ENCODE data around the gene ANO7.

Gene ANO7, protein sequence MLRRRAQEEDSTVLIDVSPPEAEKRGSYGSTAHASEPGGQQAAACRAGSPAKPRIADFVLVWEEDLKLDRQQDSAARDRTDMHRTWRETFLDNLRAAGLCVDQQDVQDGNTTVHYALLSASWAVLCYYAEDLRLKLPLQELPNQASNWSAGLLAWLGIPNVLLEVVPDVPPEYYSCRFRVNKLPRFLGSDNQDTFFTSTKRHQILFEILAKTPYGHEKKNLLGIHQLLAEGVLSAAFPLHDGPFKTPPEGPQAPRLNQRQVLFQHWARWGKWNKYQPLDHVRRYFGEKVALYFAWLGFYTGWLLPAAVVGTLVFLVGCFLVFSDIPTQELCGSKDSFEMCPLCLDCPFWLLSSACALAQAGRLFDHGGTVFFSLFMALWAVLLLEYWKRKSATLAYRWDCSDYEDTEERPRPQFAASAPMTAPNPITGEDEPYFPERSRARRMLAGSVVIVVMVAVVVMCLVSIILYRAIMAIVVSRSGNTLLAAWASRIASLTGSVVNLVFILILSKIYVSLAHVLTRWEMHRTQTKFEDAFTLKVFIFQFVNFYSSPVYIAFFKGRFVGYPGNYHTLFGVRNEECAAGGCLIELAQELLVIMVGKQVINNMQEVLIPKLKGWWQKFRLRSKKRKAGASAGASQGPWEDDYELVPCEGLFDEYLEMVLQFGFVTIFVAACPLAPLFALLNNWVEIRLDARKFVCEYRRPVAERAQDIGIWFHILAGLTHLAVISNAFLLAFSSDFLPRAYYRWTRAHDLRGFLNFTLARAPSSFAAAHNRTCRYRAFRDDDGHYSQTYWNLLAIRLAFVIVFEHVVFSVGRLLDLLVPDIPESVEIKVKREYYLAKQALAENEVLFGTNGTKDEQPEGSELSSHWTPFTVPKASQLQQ

DNA sequence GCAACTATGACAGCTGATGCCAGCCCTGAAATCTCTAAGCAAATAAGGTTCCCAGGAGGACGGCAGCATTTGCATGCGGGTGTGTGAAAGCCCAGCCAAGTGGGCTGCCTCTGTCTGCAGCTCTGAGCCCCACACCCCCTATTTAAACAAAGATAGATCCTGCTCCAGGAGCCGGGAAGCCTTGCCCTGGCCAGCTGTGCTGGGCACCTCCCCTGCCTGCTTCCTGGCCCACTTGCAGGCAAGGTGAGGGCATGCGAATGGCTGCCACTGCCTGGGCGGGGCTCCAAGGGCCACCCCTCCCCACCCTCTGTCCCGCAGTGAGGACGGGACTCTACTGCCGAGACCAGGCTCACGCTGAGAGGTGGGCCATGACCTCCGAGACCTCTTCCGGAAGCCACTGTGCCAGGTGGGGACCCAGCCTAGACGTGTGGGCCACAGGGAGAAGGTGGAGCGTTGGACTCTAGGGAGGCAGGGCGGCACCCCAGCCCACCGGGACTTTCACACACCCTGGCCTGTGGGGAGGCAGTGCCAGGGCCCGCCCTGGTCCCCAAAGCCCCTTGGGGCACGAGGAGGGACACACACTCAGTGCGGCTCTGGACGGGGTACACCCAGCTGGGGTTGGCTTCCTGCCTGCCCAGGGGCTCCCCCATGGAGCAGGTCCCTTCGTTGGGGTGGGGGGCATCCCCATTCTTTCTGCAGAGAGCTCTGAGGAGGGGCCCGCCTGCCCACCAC lies at the start of gene ANO7:
TSS of gene ANO7 (plus strand) at position 317 of the 732 bp plus-strand sequence. CDS start 1,387 bp downstream, outside the sequence.
- no peak for DNase-seq

DNA sequence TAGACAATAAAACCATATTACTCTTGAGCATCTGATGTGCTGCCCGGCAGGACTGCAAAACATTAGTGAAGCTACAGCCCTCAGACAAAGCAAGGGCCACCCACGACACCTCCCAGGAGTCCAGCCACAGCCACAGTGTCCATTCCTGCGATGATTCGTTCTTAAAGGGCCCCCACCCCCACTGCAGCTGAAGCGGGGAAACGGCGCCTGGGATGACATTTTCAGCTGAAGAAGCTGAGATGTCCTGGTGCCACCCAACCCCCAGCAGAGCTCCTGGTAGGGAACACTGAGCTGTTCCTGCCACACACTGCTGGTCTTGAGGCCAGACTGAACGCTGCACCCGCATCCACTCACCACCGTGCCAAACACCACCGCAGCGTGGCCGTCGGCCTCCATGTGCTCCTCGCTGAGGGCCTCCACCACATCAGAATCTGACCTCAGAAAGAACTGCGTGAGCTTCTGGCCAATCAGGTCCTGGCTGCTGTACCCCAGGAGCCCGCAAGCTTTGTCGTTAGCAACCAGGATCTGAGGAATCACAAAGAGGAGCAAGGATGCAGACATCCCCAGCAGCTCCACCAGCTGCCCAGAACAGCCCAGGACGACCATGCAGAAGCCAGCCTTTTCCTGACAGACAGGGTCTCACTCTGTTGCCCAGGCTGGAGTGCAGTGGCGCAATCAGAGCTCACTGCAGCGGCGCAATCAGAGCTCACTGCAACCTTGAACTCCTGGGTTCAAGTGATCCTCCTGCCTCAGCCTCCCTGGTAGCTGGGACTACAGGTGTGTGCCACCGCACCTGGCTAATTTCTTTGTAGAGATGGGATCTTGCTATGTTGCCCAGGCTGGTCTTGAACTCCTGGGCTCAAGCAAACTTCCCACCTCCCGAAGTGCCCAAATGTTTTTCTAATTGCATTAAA lies 48.7 kb upstream of the ANO7 start:
- DNase-seq: no peak

- DNase-seq: no peak
These were observed 48.0 kb upstream of the ANO7 start for GRCh38 chr2:241140445-241140840.

DNA sequence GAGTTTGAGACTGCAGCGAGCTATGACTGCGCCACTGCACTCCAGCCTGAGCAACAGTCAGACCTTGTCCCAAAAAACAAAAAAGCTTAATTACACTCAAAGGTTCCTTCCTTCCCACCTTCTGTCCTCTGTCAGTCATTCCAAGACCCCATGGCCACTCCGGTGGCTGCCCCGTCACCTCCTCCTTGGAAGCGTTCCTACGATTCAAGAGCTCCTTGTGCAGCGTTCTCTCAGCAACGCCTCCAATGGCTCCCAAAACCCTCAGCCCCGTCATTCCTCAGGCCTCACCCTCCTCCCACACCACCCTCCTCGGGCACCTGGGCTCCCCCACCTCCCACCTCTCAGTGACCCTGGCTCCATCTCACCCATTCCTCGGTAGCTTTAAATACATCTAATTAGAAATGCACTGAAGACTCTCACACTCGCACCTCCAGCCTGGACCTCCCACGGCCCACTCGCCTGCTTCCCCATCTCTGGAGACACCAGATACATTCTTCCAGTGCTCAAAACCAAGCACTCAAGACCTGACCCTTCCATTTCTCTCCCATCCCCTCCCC lies 47.2 kb upstream of the ANO7 start:
- no peak for DNase-seq

DNA sequence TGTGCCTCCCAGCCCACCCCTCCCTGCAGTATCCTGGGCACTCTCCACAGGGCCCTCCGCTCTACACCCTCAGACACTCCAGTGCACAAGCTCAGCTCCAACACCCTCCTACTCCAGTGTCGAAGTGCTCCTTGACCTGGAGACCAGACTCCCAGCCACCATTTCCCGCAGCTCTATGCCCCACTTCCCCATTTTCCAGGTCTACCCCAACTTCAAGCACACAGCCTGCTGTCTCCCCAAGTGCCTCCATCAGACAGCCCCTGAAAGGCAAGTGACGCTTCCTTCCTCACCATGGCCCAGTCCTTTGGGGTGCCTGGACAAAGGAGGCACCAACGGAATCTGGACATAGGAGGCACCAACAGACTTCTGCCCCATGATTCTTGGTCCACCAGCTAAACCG lies 46.4 kb upstream of the ANO7 start:
- DNase-seq: no peak

GRCh38 chr2:241142593-241142992 lies 45.9 kb upstream of the ANO7 start:
- DNase-seq: no peak

DNA sequence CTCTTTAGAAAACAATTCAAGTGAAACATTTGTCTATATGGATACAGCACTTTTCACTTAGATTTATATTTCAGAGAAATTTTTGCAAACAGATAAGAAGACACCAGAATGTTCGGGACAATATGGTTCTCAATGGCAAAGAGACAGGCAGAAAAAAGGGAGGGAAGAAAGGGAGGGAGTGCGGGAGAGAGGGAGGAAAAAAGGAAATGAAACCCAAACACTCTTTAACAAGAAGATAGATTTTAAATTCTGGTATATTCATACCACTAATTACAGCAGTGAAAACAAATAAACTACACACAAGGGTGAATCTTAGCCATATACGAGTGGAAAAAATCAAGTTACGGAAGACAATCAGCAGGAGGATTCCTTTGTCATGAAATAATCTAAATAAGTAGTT lies 42.2 kb upstream of the ANO7 start:
- DNase-seq: no peak

GRCh38 chr2:241147336-241147735 lies 41.1 kb upstream of the ANO7 start:
- no peak for DNase-seq

- no peak for DNase-seq
These were observed 40.2 kb upstream of the ANO7 start for GRCh38 chr2:241148239-241148638.

GRCh38 chr2:241148891-241149674 lies 39.4 kb upstream of the ANO7 start, which contains the start of gene PASK:
Gene PASK (minus strand): TSS chr2:241149472. CDS start chr2:241143032, 6,440 bp downstream.
- peak; percentile 89 for DNase-seq

DNA sequence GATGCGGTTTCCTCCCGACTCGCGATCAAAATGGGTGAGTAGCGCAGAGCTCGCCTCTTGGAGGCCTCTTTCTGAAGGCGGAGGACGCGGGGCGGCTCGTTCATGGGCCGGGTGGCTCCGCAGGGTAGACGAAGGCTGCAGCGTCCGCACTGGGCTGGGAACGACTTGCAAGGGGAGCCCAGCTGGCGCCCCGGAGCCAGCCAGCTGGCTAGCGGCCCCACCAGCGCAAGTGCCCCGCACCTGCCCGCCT lies 38.9 kb upstream of the ANO7 start:
- DNase-seq: no peak

GRCh38 chr2:241149925-241150659 lies 38.4 kb upstream of the ANO7 start, which contains the start of gene PPP1R7:
Gene PPP1R7 (plus strand): TSS chr2:241150467. CDS start chr2:241150496, 29 bp downstream.
- peak; percentile 93 for DNase-seq

DNA sequence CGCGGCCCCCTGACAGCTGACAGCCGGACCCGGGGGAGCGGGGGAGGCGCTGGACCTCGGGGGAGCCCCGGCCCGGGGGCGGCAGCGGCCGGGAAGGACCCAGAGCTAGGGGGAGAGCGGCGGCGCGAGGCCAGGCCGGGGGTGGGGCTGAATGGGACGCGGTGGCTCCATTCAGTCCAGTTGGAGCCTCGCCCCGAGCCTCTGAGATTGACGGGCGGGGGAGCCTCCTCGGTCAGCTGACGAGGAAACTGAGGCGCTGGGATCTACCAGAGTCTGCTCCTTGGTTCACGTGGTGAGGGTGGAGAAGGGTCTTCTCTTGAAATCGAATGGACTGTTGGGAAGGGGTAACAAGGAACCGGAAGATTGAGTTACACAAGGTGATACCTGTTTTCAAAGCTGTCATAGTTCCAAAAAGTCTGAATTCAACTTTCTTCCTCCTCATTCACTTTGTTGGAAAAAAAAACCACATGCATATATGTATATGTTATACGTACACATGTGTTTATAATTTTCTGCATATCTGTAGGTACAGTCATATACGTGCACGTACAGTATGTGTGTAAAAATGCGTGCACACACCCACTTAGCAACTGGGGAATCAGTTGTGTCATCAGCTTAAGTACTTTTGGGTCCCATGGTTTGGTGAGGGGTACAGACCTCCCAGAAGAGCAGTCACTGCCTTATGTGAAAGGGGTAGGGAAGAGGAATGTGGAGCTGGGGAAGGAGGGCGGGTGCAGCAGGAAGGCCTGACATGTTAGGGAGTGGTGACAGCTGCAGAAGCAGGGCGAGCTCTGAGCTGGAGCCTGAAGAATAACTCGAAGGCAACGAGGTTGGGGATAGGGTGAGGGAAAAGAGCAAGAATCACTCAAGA lies 37.6 kb upstream of the ANO7 start:
- no peak for DNase-seq

DNA sequence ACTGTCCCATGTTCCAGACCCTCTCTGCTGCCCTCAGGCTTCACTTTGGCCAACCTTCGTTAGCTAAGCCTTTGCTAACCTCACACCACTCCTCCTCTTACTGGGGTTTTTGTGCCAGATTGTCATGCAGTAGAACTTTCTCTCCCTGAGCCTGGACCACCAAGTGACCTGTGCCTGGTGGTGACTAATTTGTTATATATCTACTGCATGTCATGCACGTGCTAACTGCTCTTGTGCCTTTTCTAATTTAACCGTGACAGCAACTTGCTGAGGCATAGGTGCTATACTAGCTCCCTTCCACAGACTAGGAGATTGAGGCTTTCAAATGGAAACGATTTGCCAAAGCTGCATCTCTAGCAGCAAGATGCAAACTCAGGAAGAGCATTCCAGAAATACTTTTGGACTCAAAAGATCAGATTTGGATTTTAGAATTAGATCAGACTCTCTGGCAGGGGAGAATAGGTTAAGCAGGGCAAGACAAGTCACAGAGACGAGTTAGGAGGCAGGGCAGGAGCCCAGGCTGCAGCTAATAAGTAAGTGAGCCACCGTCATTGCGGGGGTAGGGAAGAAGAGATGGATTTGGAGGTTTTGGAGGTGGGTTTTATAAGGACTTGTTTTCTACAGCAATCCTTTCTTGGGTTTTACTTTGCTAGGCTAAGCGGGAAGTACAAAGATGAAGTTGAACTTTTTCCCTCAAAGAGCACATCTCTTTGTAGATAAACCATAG lies 36.4 kb upstream of the ANO7 start:
- no peak for DNase-seq

- DNase-seq: no peak
These were observed 34.9 kb upstream of the ANO7 start for GRCh38 chr2:241153616-241154015.

DNA sequence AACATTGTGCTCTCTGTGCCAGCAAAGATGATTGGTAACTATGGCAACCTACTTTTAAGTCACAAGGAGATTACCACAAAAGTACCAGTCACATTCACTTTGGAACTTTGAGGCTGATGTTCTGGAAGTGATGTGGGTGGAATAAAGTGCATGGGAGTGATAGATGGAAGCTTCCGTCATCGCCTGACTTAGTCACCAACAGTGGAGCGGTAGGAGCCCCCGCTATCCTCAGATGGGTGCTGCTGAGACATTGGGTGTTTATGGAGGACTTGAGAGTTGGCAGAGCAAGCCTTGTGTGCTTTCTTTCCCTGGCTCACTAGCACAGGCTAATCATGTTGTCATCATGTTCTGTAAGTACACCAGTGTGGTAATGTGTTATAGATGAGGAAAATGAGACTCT lies 33.6 kb upstream of the ANO7 start:
- no peak for DNase-seq

DNA sequence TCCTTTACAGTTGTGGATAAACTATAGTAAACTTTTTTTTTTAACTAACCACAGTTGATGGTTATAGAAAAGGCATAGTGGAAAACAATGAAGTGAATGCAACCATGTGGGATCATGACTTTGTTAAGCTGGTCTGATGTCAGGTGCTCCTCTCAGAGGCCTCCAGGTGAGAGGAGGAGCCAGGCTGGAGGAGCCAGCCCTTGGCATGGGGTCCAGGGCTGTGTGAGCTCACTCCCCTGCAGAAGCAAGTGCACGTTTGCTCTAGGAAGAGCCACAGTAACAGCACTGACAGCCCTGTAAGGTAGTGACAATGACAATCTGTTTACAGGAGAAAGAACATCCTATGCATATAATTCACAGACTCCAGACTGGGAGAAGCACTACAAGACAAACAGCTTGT lies 32.5 kb upstream of the ANO7 start:
- no peak for DNase-seq

- no peak for DNase-seq
These were observed 31.5 kb upstream of the ANO7 start for GRCh38 chr2:241156971-241157441.
